Activated CD4-positive, alpha-beta T cell treated with anti-CD3 and anti-CD28 coated beads, Interleukin-2, Interleukin-4, amounts not matched to agents 100 ng/mL and 50 ng/mL, durations not matched to agents 16 hours and 8 hours (primary cell): ENCODE results near the gene DDX1.

ENCODE experiments used
- DNase-seq: peaks from one replicate; pipeline ENCODE4 v3.0.0-alpha.2; 2020; ENCODE audit warnings: low spot score

Gene DDX1

DNA sequence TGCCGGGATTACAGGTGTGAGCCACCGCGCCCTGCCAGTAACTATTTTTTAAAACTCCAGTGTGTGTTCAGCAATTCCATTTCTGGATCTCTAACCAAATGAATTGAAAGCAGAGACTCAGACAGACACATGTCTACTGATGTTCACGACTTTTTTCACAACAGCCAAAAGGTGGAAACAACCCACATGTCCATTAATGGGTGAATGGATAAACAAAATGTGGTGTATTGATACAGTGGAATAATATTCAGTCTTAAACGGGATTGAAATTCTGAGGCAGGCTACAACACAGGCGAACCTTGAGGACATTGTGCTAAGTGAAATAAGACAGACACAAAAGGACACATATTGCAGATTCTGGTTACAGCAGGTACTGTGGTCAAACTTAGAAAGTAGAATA, 55.0 kb downstream of the DDX1 start:
- no peak for DNase-seq

GRCh38 chr2:15647622-15648590, 56.2 kb downstream of the DDX1 start:
- DNase-seq, result no peak

DNA sequence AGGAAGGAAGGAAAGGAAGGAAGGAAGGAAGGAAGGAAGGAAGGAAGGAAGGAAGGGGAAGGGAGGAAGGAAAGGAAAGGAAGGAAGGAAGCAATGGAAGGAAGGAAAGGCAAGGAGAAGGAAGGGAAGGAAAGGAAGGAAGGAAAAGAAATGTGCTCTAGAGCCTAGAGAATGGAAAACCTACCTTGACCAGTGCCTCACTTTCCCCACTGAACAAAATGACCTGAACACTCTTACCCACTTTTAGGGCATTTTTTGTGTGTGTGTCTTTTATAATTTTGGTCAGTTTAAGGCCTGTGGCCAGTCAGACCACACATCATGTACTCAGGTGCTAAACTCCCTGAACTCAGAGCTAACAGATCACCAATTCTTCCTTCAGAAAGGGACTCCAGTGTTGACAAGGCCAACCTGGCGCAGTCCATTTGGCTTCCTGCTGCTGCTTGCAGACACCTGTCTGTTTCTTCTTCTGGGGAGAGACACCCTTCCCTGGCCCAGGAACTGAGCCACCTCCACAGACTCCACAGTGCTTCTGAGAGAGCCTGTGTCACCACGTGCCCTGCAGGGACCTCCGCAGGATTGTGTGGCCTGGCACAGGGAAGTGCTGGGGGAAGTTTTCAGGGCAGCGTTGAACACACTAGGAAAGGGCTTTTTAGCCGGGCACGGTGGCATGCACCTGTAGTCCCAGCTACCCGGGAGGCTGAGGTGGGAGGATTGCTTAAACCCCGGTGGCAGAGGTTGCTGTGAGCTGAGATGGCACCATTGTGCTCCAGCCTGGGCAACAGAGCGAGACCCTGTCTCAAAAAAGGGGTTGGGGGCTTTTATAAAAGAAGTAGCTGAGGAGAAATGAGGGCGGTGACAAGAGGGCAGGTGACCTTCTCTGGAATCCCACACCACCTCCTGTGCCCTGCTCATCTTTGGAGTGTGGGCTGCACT, 57.2 kb downstream of the DDX1 start:
- DNase-seq, result no peak

DNA sequence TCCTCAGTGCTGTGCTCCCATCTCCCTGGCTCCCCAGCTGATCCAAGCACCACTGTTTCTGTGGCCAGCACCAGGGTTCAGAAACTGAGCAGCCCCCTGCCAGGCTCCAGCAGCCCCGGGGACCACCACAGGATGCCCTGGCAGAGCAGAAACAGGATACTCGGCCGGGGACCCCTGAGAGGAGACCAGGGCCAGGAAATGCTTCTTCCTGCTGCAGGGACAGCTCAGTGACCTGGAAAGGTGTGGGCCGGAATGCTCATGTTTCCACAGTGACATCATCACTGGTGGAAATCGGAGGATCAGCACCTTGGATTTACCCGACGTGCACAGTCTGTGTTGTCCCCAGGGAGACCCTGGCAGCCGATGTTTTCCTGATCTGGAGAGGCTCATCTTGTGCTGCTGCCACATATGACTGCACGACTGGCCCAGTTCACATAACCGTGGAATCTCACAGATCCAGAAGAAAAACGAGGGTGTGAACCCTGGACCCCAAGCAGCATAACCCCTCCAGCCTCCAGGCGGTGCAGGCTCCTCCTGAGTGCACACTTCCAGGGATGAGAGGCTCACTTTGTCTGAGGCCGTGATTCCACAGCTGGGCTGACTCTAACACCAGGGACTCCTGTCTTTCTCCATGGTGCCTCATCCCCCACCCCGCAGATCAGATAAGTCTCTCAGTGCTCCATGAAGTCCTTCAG, 58.0 kb downstream of the DDX1 start:
- DNase-seq, result no peak

DNA sequence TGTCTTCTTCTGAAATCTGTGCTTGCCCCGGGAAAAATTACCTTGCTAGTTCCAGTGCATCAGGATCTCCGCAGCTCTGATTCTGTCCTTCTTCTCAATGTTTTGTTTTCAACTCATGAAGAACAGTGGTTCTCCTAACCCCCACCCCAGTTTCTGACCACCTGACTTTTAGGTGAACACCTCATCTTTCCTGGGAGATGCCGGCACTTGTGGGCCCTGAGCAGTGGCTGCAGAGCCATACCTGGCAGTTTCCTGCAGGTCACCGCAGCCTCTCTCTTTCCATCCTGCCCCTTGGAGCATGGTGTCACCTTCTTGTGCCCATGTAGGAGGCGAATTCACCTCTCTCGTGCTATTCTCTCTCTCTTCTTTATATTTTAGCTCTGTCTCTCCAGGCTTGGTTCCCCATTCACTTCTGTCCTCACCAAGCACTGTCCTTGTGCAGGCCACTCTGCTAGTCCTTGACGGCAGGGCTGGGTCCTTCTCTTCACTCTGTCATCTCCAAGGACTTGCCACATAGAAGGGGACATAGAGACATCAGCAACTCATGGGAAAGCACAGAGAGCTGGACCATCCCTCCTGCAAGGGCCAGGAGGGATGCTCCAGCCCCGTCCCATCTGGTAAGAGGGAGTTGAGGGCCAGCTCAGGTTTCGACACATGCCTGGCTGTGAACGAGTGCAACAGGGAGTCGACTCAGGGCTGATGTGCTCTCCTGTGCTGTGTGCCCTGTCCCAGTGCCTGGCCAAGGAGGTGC, 59.1 kb downstream of the DDX1 start:
- DNase-seq, result no peak

- DNase-seq, result no peak
These were observed 59.7 kb downstream of the DDX1 start for GRCh38 chr2:15651367-15651727.

- DNase-seq, result no peak
These were observed 60.6 kb downstream of the DDX1 start for GRCh38 chr2:15652252-15652651.

- DNase-seq, result no peak
These were observed 61.1 kb downstream of the DDX1 start for GRCh38 chr2:15652801-15653200.

DNA sequence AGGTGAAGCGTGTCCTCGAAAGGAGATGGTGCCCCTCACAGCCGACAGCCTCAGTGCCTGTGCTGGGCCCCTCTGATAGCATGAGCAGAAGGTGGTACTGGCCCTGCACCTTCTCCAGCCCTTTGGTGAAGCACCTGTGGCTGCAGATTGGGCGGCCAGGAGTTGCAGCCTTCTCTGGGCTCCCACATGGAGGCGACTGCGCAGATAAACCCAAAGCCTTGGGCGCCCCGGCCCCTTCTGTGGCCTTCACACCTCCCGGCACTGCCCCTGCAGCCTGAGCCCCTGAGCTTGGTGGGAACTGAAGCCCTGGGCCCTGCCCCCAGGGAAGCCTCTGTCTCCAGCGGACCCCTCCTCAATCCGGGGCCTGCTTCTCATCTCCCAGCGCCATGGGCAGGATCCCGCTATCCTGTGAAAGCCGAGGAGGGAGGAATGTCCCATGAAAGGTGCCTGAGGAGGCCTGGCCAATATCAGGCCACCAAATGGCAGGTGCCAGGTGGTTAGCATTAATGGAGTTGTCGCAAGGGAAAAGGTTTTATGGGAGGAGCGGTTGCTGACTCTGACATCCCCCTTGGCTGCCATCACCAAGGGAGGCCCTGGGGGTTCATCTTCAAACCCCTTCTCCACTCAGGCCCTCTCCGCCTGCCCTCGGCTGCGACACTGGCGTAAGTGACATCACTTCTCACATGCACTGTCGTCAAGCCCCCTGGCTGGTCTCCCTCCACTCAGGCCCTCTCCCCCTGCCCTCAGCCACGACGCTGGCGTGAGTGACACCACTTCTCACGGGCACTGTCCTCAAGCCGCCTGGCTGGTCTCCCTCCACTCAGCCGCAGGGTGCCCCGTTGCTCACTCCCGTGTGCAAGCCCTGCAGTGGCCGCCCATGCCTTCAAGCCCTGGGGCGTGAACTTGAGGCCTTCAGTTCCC, 62.4 kb downstream of the DDX1 start:
- DNase-seq, result no peak

DNA sequence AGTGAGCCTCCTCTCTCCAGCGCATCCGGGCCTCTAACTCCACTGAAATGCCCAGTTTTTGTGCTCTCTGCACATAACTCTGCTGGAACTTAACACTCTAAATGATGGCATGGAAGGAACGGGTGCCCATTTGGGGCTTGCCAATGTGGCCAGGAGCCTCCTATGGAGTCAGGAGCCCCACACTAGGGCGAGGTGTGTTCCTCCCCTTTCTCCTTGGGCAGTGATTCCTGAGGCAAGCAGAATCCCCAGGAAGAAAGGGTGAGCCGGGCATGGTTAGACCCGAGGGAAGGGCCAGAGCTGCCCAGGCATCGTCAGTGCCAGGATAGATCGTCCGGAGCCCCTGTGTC, 63.0 kb downstream of the DDX1 start:
- no peak for DNase-seq

DNA sequence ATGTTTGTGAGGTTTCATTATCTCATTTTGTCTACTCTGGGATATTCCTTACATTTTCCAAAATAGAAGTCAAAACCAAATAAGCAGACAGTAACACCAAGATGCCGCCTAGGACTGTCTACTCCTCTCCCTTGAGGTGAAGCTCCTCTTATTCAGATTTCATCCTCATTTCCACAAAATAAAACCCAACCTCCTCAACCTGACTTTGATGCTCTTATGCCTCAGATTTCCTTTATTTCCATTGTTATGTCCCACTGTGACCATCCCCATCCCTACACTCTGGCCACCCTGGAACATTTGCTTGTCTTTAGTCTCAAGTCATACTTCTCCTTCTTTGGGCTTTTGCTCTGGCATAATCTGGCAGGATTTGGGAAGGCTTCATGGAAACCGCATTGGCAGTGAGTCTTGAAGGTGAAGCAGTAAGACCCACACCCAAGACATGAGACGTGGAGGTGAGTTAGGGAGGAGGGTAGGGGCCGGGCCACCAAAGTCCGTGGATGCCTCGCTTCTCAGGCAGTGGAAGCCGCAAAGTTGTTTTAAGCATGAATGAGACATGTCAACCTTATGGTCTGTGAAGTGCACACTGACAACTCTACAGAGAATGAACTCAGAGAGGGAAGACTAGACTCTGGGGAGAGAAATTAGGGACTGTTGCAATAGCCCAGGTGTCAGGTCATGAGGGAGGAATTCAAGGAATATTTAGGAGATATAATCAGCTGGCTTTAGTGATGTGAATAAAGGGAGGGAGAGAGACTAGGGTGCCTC, 63.6 kb downstream of the DDX1 start:
- no peak for DNase-seq

DNA sequence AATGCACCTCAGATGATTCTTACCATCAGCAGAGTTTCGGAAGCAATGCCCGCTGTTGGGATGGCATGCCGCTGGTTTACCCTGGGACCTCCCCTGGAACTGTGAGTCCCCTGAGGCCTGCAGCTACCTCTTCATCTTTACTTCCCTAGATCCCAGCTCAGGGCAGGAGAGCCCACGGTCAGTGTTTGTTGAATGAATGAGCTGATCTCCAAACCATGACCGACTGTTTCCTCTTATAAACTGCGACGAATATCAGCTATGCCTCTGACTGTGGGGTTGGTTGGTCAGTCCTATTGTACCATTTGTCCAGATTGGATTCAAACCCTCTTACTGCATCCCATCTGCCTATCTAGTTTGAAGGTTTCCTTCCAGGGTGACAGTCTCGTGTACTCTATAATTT, 64.4 kb downstream of the DDX1 start:
- no peak for DNase-seq

DNA sequence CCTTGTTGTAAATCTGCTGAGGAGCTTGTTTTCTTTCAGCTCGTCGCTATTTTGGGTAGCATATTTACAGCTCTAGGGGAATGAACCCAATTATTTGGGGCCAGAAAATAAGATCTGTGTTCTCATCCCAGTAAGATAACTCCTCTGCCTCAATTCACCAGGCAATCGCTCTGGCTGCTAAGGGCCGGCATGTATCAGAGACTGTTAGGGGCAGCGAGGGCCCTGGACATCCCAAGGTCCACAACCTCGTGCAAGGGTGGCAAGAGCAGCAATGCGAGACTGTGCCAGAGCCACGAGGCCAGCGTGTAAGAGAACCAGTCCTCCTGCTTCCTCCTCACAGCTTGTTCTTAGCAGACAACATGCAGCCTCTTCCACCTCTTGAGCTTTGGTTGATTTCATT, 66.1 kb downstream of the DDX1 start:
- no peak for DNase-seq

GRCh38 chr2:15658911-15659310, 67.2 kb downstream of the DDX1 start:
- DNase-seq, result no peak

DNA sequence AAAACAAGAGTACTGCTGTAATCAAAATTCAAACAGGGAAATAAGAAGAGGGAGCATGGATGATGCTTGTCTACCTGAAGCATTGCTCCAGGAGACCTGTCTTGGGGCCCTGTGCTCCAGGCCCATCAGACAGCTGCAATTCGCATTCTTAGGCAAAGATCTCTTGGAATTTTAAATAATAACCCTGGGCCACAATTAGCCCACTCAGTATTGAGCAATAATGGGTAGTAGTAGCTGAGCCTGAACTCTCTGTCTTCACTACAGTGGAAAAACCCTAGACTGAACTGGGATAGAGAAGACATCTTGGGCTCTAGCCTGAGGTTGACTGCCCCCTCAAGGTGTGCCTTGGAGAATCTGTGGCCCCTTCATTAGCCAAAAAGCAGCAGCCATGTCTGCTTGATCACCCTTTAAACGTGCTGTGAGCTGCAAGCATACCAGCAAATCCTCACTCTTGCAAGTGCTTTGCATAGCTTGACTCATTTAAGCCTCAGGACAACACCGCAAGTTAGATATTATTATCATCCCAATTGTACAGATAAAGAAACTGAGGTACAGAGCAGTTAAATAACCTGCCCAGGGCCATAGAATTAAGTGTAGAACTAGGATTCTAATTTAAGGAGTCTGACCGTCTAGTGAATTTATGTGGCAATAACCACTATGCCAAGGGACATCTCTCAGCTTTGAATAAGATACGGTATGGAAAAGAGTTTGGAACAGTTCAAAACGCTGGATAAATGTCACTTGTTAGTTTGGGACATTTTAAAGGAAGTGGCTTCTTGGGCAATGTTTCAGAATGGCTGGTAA, 69.0 kb downstream of the DDX1 start:
- DNase-seq, result no peak

- DNase-seq, result no peak
These were observed 69.6 kb downstream of the DDX1 start for GRCh38 chr2:15661295-15661569.

GRCh38 chr2:15662026-15662425, 70.4 kb downstream of the DDX1 start:
- no peak for DNase-seq

GRCh38 chr2:15662579-15662978, 70.9 kb downstream of the DDX1 start:
- DNase-seq, result no peak

DNA sequence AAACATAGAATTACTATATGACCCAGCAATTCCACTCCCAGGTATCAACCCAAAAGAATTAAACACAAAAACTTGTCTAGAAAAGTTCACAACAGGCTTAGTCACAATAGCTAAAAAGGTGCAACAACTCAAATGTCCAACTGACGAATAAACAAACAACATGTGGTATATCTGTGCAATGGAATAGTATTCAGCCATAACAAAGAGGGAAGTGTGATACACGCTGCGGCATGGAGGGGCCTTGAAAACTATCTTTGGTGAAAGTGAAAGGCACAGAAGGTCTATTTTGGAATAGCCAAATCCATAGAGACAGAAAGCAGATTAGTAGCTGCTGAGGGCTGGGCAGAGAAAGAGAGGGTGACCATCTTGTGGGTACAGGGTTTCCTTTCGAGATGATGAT, 72.1 kb downstream of the DDX1 start:
- DNase-seq, result no peak
